Keratinocyte (primary cell): ENCODE data around the gene LY6G5B.

Experiments
- CTCF ChIP-seq, 3 experiments: IDR thresholded peaks in 1 of 3; conservative IDR thresholded peaks in 1 of 3; optimal IDR thresholded peaks in 1 of 3; 2 replicates in 2 of 3; 3 replicates in 1 of 3; pipeline versions ENCODE3 to v1.5.1; 2011; ENCODE audit warnings: low read length in 3 of 3, mild to moderate bottlenecking in 3 of 3, moderate library complexity in 2 of 3, control low read depth in 1 of 3, inconsistent platforms in 1 of 3; ENCODE audit not compliant: insufficient read depth in 2 of 3; ENCODE audit errors: extremely low read depth in 1 of 3
- EZH2 ChIP-seq: IDR thresholded peaks from one replicate; pipeline ENCODE4 v1.6.1; 2012; ENCODE audit warnings: inconsistent platforms, mild to moderate bottlenecking, low read length, moderate library complexity

- TF ChIP-seq CTCF (optimal IDR thresholded peaks at IDR 0.05 in 1 of 3, IDR thresholded peaks at IDR 0.05 in 1 of 3, conservative IDR thresholded peaks at IDR 0.05 in 1 of 3; ENCODE audit: extremely low read depth in 1 of 3, insufficient read depth in 2 of 3, low read length in 3 of 3) (no peak), EZH2 (no peak)
Measured at GRCh38 chr6:31710523-31711219, 40.9 kb downstream of the LY6G5B start.
